HG02943 (cell line): ENCODE results near the gene KCNA2.

Experiments
- ATAC-seq: cut with Tn5 transposase; IDR thresholded peaks from one replicate; pipeline ENCODE4 v1.9.1; 2021; ENCODE audit warnings: mild to moderate bottlenecking, low read depth, moderate library complexity; ENCODE audit not compliant: unreplicated experiment

The KCNA2 gene

GRCh38 chr1:110630839-110631663, 24.9 kb upstream of the KCNA2 start:
- peak; percentile 64 for ATAC-seq

- no peak for ATAC-seq
Measured at GRCh38 chr1:110628323-110629105, 22.4 kb upstream of the KCNA2 start.

GRCh38 chr1:110627764-110628163, 21.6 kb upstream of the KCNA2 start:
- ATAC-seq, result no peak

- no peak for ATAC-seq
Measured at GRCh38 chr1:110626889-110627288, 20.7 kb upstream of the KCNA2 start.

- ATAC-seq, result no peak
Measured at GRCh38 chr1:110620686-110621085, 14.5 kb upstream of the KCNA2 start.

GRCh38 chr1:110620250-110620615, 14.1 kb upstream of the KCNA2 start:
- ATAC-seq, result no peak

- peak; percentile 65 for ATAC-seq
Measured at GRCh38 chr1:110619412-110620249, 13.5 kb upstream of the KCNA2 start.

- ATAC-seq, result no peak
Measured at GRCh38 chr1:110618668-110619067, 12.5 kb upstream of the KCNA2 start.

GRCh38 chr1:110617589-110617988, 11.4 kb upstream of the KCNA2 start:
- no peak for ATAC-seq

GRCh38 chr1:110617116-110617515, 11.0 kb upstream of the KCNA2 start:
- no peak for ATAC-seq

GRCh38 chr1:110616587-110616986, 10.4 kb upstream of the KCNA2 start:
- no peak for ATAC-seq

- ATAC-seq, result no peak
Measured at GRCh38 chr1:110615548-110616130, 9.5 kb upstream of the KCNA2 start.

GRCh38 chr1:110612060-110612745, 6.0 kb upstream of the KCNA2 start:
- ATAC-seq, result no peak

GRCh38 chr1:110610696-110611286, 4.6 kb upstream of the KCNA2 start:
- ATAC-seq, result no peak

- no peak for ATAC-seq
Measured at GRCh38 chr1:110610084-110610483, 3.9 kb upstream of the KCNA2 start.

- no peak for ATAC-seq
Measured at GRCh38 chr1:110608247-110608646, 2.1 kb upstream of the KCNA2 start.

- ATAC-seq, result no peak
Measured at GRCh38 chr1:110607536-110608230, 1.5 kb upstream of the KCNA2 start.

- no peak for ATAC-seq
Measured at GRCh38 chr1:110606657-110607535, 738 bp upstream of the KCNA2 start.
